ENCODE data around the gene MAD1L1. TPM values are rescaled to one million over a fixed set of nuclear protein-coding genes. Genes with fewer than 3 reads are reported as not detected.

MAD1L1 gene
- total RNA-seq, 2 donors from 2014 or later, result 59.1 to 61.4 TPM

DNA sequence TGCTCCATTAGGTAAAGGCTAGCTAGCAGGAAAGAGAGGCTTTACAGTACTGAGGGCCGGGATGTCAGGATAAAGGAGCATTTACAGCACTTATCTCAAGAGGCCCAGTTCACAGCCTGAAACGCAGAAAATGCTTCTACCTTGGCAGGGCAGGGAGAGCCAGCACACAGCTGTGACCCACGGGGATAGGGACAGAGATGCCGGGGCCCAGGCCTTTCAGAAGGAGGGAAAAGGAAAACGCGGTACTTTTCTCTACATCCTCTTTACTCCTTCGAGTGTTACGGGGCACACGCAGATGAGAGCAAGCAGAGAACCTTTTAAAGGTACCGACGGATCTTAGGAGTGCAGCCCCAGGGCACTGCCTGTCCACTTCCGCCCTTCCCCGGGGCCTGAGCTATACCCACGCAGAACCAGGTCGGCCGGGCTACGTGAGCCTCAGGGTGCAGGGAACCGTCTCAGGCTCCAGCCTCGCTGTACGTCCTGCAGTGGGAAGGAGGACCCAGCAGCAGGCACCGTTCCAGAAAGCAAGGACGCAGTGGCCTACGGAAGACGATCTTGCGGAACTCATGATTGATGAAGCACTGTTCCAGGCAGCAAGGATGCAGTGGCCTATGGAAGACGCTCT, 330.4 kb downstream of the MAD1L1 start:
- Mint-ChIP-seq H3K9me3 (no peaks in the 10 kb centered on the region), H3K36me3 (ENCODE audit: low read depth) (no peaks in the 10 kb centered on the region), H3K27ac (no peak overlapping the region), H3K27me3 (ENCODE audit: insufficient read depth) (no peaks in the 10 kb centered on the region), H3K4me3 (no peak overlapping the region), H3K4me1 (no peaks in the 10 kb centered on the region)
- TF ChIP-seq, protein P1, sequence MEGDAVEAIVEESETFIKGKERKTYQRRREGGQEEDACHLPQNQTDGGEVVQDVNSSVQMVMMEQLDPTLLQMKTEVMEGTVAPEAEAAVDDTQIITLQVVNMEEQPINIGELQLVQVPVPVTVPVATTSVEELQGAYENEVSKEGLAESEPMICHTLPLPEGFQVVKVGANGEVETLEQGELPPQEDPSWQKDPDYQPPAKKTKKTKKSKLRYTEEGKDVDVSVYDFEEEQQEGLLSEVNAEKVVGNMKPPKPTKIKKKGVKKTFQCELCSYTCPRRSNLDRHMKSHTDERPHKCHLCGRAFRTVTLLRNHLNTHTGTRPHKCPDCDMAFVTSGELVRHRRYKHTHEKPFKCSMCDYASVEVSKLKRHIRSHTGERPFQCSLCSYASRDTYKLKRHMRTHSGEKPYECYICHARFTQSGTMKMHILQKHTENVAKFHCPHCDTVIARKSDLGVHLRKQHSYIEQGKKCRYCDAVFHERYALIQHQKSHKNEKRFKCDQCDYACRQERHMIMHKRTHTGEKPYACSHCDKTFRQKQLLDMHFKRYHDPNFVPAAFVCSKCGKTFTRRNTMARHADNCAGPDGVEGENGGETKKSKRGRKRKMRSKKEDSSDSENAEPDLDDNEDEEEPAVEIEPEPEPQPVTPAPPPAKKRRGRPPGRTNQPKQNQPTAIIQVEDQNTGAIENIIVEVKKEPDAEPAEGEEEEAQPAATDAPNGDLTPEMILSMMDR (conservative IDR thresholded peaks at IDR 0.05), result no peak
- no peak for DNase-seq
- 92 to 97% methylated on average over 24 to 26 of the region's 26 CpGs for WGBS, 2 experiments (ENCODE audit: insufficient coverage in 1 of 2, insufficient read length in 1 of 2)
- Histone ChIP-seq H3K4me1 (ENCODE audit: control insufficient read depth, insufficient read depth, low read length) (no peaks in the 10 kb centered on the region), H3K4me3 (ENCODE audit: low read length) (no peak overlapping the region), H3K27ac (ENCODE audit: low read depth, low read length) (no peak overlapping the region), H3K9me3 (ENCODE audit: control insufficient read depth, low read length) (no peaks in the 10 kb centered on the region), H3K36me3 (ENCODE audit: control insufficient read depth, insufficient read depth, low read length) (no peaks in the 10 kb centered on the region), H3K27me3 (ENCODE audit: control insufficient read depth, insufficient read depth, low read length, poor library complexity, severe bottlenecking) (no peaks in the 10 kb centered on the region), H3K9ac (ENCODE audit: extremely low read depth, low read length, poor library complexity, severe bottlenecking) (no peak overlapping the region)

DNA sequence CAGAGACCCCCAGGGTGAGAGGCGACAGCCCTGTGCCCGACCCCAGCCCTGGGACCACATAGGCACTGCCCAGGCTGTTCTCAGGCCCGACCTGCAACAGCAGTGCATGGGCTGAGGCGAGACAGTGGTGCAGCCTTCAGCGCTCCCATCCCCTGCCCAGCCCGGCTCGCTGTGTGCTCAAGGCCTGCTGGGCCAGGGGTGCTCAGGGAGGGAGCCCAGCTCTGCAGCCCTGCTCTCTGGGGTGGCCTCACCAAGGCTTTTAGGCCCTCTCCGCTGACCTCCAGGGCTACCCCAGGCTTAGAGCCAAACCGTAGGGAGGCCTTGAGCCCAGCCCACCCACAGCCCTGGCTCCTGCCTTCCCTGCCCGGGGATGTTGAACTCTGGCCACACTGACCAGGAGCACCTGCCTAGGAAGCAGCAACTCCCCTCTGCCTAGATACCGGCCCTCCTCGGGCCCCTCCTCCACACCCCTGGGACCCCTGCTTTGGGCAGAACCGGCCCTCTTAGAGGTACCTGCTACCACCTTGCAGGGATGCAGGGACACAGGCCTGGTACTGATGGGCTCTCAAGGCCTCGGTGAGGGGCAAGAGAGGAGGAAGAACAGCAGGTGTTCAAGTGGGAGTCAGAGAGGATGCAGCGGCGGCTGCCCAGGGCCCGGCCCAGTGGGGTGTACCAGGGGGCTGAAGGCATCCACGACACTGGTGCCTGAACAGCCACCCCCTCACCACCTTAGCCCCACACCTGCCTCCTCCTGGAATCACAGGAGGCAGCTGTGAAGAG, 331.1 kb downstream of the MAD1L1 start:
- Histone ChIP-seq H3K9ac (ENCODE audit: extremely low read depth, low read length, poor library complexity, severe bottlenecking) (no peak overlapping the region), H3K27ac (ENCODE audit: low read depth, low read length) (no peak overlapping the region), H3K4me1 (ENCODE audit: control insufficient read depth, insufficient read depth, low read length) (no peaks in the 10 kb centered on the region), H3K9me3 (ENCODE audit: control insufficient read depth, low read length) (no peaks in the 10 kb centered on the region), H3K36me3 (ENCODE audit: control insufficient read depth, insufficient read depth, low read length) (no peaks in the 10 kb centered on the region), H3K4me3 (ENCODE audit: low read length) (no peak overlapping the region), H3K27me3 (ENCODE audit: control insufficient read depth, insufficient read depth, low read length, poor library complexity, severe bottlenecking) (no peaks in the 10 kb centered on the region)
- DNase-seq, result no peak
- peaks cover 2% of the 10 kb centered on the region for H3K36me3 Mint-ChIP-seq (ENCODE audit: low read depth)
- no peaks in the 10 kb centered on the region for H3K4me1 Mint-ChIP-seq
- H3K4me3 Mint-ChIP-seq, result no peak overlapping the region
- TF ChIP-seq, protein P1 (conservative IDR thresholded peaks at IDR 0.05), result no peak
- no peaks in the 10 kb centered on the region for H3K27me3 Mint-ChIP-seq (ENCODE audit: insufficient read depth)
- H3K27ac Mint-ChIP-seq, result no peak overlapping the region
- H3K9me3 Mint-ChIP-seq, result no peaks in the 10 kb centered on the region
- 90 to 94% methylated on average over 10 to 18 of the region's 18 CpGs for WGBS, 2 experiments (ENCODE audit: insufficient coverage in 1 of 2, insufficient read length in 1 of 2)

DNA sequence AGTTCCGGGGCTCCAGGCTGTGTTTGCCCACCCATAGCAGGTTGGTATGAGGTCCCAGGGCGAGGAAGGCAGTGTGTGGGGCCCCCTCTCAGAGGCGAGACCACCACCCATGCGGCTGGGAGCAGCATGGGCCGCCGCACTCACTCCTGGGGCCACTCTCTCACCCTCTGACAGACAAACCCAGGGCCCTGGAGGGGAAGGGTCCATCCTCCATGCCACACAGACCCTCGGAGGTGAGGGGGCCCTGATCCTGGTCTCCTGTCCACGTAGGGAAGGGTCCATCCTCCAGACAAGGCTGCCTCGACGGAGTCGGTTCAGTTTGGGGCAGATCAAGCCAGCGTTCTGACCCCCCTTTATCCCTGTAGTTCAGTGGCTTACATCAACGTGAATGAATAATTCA, 331.9 kb downstream of the MAD1L1 start:
- Histone ChIP-seq H3K9ac (ENCODE audit: extremely low read depth, low read length, poor library complexity, severe bottlenecking) (no peak overlapping the region), H3K27ac (ENCODE audit: low read depth, low read length) (no peak overlapping the region), H3K27me3 (ENCODE audit: control insufficient read depth, insufficient read depth, low read length, poor library complexity, severe bottlenecking) (no peaks in the 10 kb centered on the region), H3K4me3 (ENCODE audit: low read length) (no peak overlapping the region), H3K9me3 (ENCODE audit: control insufficient read depth, low read length) (no peaks in the 10 kb centered on the region), H3K4me1 (ENCODE audit: control insufficient read depth, insufficient read depth, low read length) (no peaks in the 10 kb centered on the region), H3K36me3 (ENCODE audit: control insufficient read depth, insufficient read depth, low read length) (peaks cover 4% of the 10 kb centered on the region)
- Mint-ChIP-seq H3K36me3 (ENCODE audit: low read depth) (peaks cover 2% of the 10 kb centered on the region), H3K9me3 (no peaks in the 10 kb centered on the region), H3K4me1 (no peaks in the 10 kb centered on the region), H3K4me3 (no peak overlapping the region), H3K27ac (peak overlapping the region; percentile 52), H3K27me3 (ENCODE audit: insufficient read depth) (no peaks in the 10 kb centered on the region)
- 93 to 97% methylated on average over 8 to 13 of the region's 13 CpGs for WGBS, 2 experiments (ENCODE audit: insufficient coverage in 1 of 2, insufficient read length in 1 of 2)
- DNase-seq, result no peak
- TF ChIP-seq, protein P1 (conservative IDR thresholded peaks at IDR 0.05), result no peak

All from endodermal cell (in vitro differentiated cells).